ENCODE results near the gene TBRG1. TPM values are rescaled to one million over a fixed set of nuclear protein-coding genes. Genes with fewer than 3 reads are reported as not detected.

The TBRG1 gene
- total RNA-seq, 1 experiment from 2014 or later = 20.6 TPM

Other genes starting within 250 kb of the TBRG1 start
- not detected in 2 replicates for gene OR8B2, start 238.4 kb upstream of the TBRG1 start, total RNA-seq (2014; rRNA removed)
- not detected in 2 replicates for gene OR8B3, start 223.8 kb upstream of the TBRG1 start, total RNA-seq (2014; rRNA removed)
- gene OR8B4, start 198.0 kb upstream of the TBRG1 start, total RNA-seq (2014; rRNA removed) = not detected in 2 replicates
- gene OR8B8, start 177.2 kb upstream of the TBRG1 start, total RNA-seq (2014; rRNA removed) = not detected in 2 replicates
- gene OR8B12, start 79.2 kb upstream of the TBRG1 start, total RNA-seq (2014; rRNA removed) = not detected in 2 replicates
- gene OR8A1, start 52.9 kb upstream of the TBRG1 start, total RNA-seq (2014; rRNA removed) = 0.04 TPM in 1 of 2 replicates, not detected in the other
- gene PANX3, start 11.4 kb upstream of the TBRG1 start, total RNA-seq (2014; rRNA removed) = not detected in 2 replicates
- gene SIAE, start 50.9 kb downstream of the TBRG1 start, total RNA-seq (2014; rRNA removed) = 12.8 and 17.6 TPM in 2 replicates
- 14.0 and 16.5 TPM in 2 replicates for gene SPA17, start 51.0 kb downstream of the TBRG1 start, total RNA-seq (2014; rRNA removed)
- 15.5 and 20.3 TPM in 2 replicates for gene NRGN, start 117.1 kb downstream of the TBRG1 start, total RNA-seq (2014; rRNA removed)
- not detected in 2 replicates for gene VSIG2, start 129.4 kb downstream of the TBRG1 start, total RNA-seq (2014; rRNA removed)
- 10.4 and 10.8 TPM in 2 replicates for gene ESAM, start 139.4 kb downstream of the TBRG1 start, total RNA-seq (2014; rRNA removed)
- 29.5 and 32.6 TPM in 2 replicates for gene MSANTD2, start 177.5 kb downstream of the TBRG1 start, total RNA-seq (2014; rRNA removed)
- gene ROBO3, start 242.6 kb downstream of the TBRG1 start, total RNA-seq (2014; rRNA removed) = 18.5 and 26.6 TPM in 2 replicates